ENCODE data around the gene FBP2. TPM values are rescaled to one million over a fixed set of nuclear protein-coding genes. Genes with fewer than 3 reads are reported as not detected.

Gene FBP2
- total RNA-seq = not detected

GRCh38 chr9:94593459-94594345 lies at the start of gene FBP2:
Gene FBP2, minus strand, starts transcription at chr9:94593824. Its CDS starts 98 bp downstream, at chr9:94593726.
- no peak for TF ChIP-seq CTCF (IDR thresholded peaks at IDR 0.05; ENCODE audit: low read depth)

- TF ChIP-seq CTCF (IDR thresholded peaks at IDR 0.05; ENCODE audit: low read depth) = no peak
Measured at GRCh38 chr9:94643176-94643575, 49.6 kb upstream of the FBP2 start.

- no peak for TF ChIP-seq CTCF (IDR thresholded peaks at IDR 0.05; ENCODE audit: low read depth)
Measured at GRCh38 chr9:94642501-94642900, 48.9 kb upstream of the FBP2 start.

- TF ChIP-seq CTCF (IDR thresholded peaks at IDR 0.05; ENCODE audit: low read depth) = no peak
Measured at GRCh38 chr9:94639999-94640376, 46.4 kb upstream of the FBP2 start.

GRCh38 chr9:94639061-94639998 lies 45.7 kb upstream of the FBP2 start, which contains the start of gene FBP1:
Gene FBP1, minus strand, starts transcription at chr9:94639518. Its CDS starts 208 bp downstream, at chr9:94639310.
- TF ChIP-seq CTCF (IDR thresholded peaks at IDR 0.05; ENCODE audit: low read depth) = no peak

- no peak for TF ChIP-seq CTCF (IDR thresholded peaks at IDR 0.05; ENCODE audit: low read depth)
Measured at GRCh38 chr9:94638335-94639060, 44.9 kb upstream of the FBP2 start.
